Activated CD4-positive, alpha-beta memory T cell treated with anti-CD3 and anti-CD28 coated beads for 36 hours (primary cell): ENCODE results near the gene GPR156. TPM values are rescaled to one million over a fixed set of nuclear protein-coding genes. Genes with fewer than 3 reads are reported as not detected.

ENCODE experiments used
- CTCF ChIA-PET: fragments of 350-600 bp; sonication (Branson Sonifier 250); formaldehyde crosslinking; loops from one replicate; lab custom pipeline; 2021; ENCODE audit warnings: antibody characterized with exemption, inconsistent platforms; lab: Charles Lee
- POLR2A ChIA-PET: fragments of 350-600 bp; sonication (Branson Sonifier 250); formaldehyde crosslinking; loops from one replicate; lab custom pipeline; 2021; ENCODE audit warnings: antibody characterized with exemption; lab: Charles Lee
- DNase-seq: peaks from one replicate; pipeline ENCODE4 v3.0.0-alpha.2; 2020
- H3K27ac Mint-ChIP-seq: one replicate; pipeline ENCODE4 v1.8.0; 2021; ENCODE audit warnings: mixed read lengths
- H3K27me3 Mint-ChIP-seq: one replicate; pipeline ENCODE4 v1.8.0; 2021; ENCODE audit warnings: mixed read lengths
- H3K36me3 Mint-ChIP-seq: one replicate; pipeline ENCODE4 v1.8.0; 2021; ENCODE audit warnings: mixed read lengths
- H3K4me1 Mint-ChIP-seq: one replicate; pipeline ENCODE4 v1.8.0; 2021; ENCODE audit warnings: low read depth, mixed read lengths
- H3K4me3 Mint-ChIP-seq: one replicate; pipeline ENCODE4 v1.8.0; 2021; ENCODE audit warnings: mild to moderate bottlenecking, mixed read lengths
- H3K9me3 Mint-ChIP-seq: one replicate; pipeline ENCODE4 v1.8.0; 2021; ENCODE audit warnings: mixed read lengths
- intact Hi-C: fragments of 100-400 bp; cut with micrococcal nuclease; formaldehyde crosslinking; loops from one replicate; pipeline ENCODE4 v1.15.1; 2023
- total RNA-seq, 2 experiments: library from RNA; stranded (reverse); gene quantifications; one replicate each; pipeline ENCODE4 v1.2.3, GENCODE V29; 2021

The GPR156 gene
- total RNA-seq, 2 experiments from 2014 or later: not detected

GRCh38 chr3:120130656-120131055 lies 154.4 kb downstream of the GPR156 start:
- POLR2A ChIA-PET: interaction anchor here (1.2 kb wide), 1 partner anchor 35 kb away, joined by 3 read pairs; no protein-coding TSS in a partner anchor
- H3K9me3 Mint-ChIP-seq: no peaks in the 10 kb centered on the region
- peaks cover 6% of the 10 kb centered on the region for H3K27me3 Mint-ChIP-seq
- no peaks in the 10 kb centered on the region for H3K36me3 Mint-ChIP-seq
- no peak for DNase-seq
- H3K4me1 Mint-ChIP-seq: no peaks in the 10 kb centered on the region
- CTCF ChIA-PET: no interaction called here
- H3K27ac Mint-ChIP-seq: no peak overlapping the region
- no peak overlapping the region for H3K4me3 Mint-ChIP-seq
- intact Hi-C loops: no loop called here

GRCh38 chr3:120129718-120130513 lies 155.1 kb downstream of the GPR156 start:
- CTCF ChIA-PET: no interaction called here
- intact Hi-C loops: no loop called here
- H3K4me3 Mint-ChIP-seq: no peak overlapping the region
- no peaks in the 10 kb centered on the region for H3K4me1 Mint-ChIP-seq
- no peak overlapping the region for H3K27ac Mint-ChIP-seq
- no peaks in the 10 kb centered on the region for H3K36me3 Mint-ChIP-seq
- peaks cover 6% of the 10 kb centered on the region for H3K27me3 Mint-ChIP-seq
- DNase-seq: no peak
- H3K9me3 Mint-ChIP-seq: no peaks in the 10 kb centered on the region
- POLR2A ChIA-PET: interaction anchor here (1.2 kb wide), 1 partner anchor 34 kb away, joined by 3 read pairs; no protein-coding TSS in a partner anchor

GRCh38 chr3:120129051-120129450 lies 156.0 kb downstream of the GPR156 start:
- Mint-ChIP-seq H3K36me3 (no peaks in the 10 kb centered on the region), H3K4me1 (no peaks in the 10 kb centered on the region), H3K4me3 (no peak overlapping the region), H3K9me3 (no peaks in the 10 kb centered on the region), H3K27ac (no peak overlapping the region), H3K27me3 (peaks cover 5% of the 10 kb centered on the region)
- ChIA-PET CTCF (interaction anchor here (1.7 kb wide), 1 partner anchor 18 kb away, joined by 4 read pairs; no protein-coding TSS in a partner anchor), POLR2A (no interaction called here)
- no peak for DNase-seq
- intact Hi-C loops: no loop called here

DNA sequence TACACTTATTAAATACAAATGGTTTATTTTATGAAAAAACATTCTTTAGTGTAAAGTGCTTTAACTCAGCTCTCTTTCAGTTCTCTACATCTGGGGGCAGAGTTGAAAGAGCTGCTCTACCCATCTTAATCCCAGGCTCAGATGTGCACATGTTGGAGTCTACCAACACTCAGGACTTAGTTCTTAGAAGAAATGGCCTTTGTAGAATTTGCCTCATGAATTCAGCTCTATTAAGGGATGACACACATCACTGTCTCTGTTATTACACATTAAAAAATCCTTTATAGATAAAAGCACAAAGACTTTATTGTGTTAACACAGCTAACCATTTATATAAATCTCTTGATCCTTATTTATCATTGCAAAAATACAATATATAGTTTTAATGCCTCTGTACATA lies 159.0 kb downstream of the GPR156 start:
- intact Hi-C loops: no loop called here
- Mint-ChIP-seq H3K4me3 (no peak overlapping the region), H3K4me1 (no peaks in the 10 kb centered on the region), H3K36me3 (no peaks in the 10 kb centered on the region), H3K27ac (no peak overlapping the region), H3K27me3 (peaks cover 3% of the 10 kb centered on the region), H3K9me3 (no peaks in the 10 kb centered on the region)
- ChIA-PET CTCF (interaction anchor here (1.4 kb wide), 1 partner anchor 234 kb away, joined by 3 read pairs; no protein-coding TSS in a partner anchor), POLR2A (no interaction called here)
- no peak for DNase-seq

DNA sequence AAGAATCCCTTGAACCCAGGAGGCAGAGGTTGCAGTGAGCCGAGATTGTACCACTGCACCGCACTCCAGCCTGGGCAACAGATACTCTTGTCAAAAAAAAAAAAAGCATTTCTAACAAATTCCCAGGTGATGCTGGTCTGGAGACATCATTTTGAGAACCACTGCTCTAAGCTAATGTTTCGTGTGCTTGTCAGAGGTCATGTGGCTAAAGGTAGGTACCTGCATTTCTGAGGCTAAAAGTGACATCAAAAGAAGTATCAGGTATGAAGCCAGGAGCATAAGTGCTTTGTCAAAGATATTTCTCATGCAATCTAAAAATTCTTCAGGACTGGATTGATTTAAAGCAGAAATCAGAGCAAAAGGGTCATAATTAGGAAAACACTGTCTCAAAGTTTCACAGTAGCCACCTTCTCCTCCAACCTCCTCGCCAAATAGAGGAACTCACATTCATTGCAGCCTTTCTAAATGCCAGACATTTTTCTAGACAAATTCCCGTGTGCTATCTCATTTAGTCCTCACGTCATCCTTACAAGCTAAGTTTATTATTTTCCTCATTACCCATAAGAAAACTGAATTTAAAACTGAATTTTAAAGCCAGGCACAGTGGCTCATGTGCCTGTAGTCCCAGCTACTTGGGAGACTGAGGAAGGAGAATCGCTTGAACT lies 165.0 kb downstream of the GPR156 start:
- H3K4me3 Mint-ChIP-seq: no peak overlapping the region
- no peak for DNase-seq
- intact Hi-C loops: no loop called here

More for the DNA sequence above, 165.0 kb downstream of the GPR156 start:
- H3K9me3 Mint-ChIP-seq: peaks cover 11% of the 10 kb centered on the region
- H3K27me3 Mint-ChIP-seq: no peaks in the 10 kb centered on the region
- peaks cover 4% of the 10 kb centered on the region for H3K36me3 Mint-ChIP-seq
- CTCF ChIA-PET: no interaction called here
- H3K27ac Mint-ChIP-seq: no peak overlapping the region
- H3K4me1 Mint-ChIP-seq: no peaks in the 10 kb centered on the region
- POLR2A ChIA-PET: interaction anchor here (0.6 kb wide), 1 partner anchor 23 kb away, joined by 4 read pairs; no protein-coding TSS in a partner anchor

Other genes starting within 250 kb of the GPR156 start
- gene GSK3B, start 190.8 kb downstream of the GPR156 start, total RNA-seq: 10 to 100 TPM; 25.5 to 27.1 TPM
- gene LRRC58, start 64.1 kb upstream of the GPR156 start, total RNA-seq: 10 to 100 TPM; 16.2 to 16.9 TPM
- under 1 TPM; 0.12 to 0.40 TPM for gene FSTL1, start 165.8 kb upstream of the GPR156 start, total RNA-seq